ENCODE data around the gene DDX1. TPM values are rescaled to one million over a fixed set of nuclear protein-coding genes. Genes with fewer than 3 reads are reported as not detected.

The DDX1 gene
- total RNA-seq, 4 donors from 2014 or later, result 41.6 to 78.6 (median 66.5) TPM

GRCh38 chr2:15627817-15628684, 36.4 kb downstream of the DDX1 start:
- Histone ChIP-seq H3K27me3 (no peaks in the 10 kb centered on the region), H3K27ac (no peak overlapping the region), H3K9me3 (no peaks in the 10 kb centered on the region), H3K4me3 (no peak overlapping the region), H3K36me3 (peaks cover 3 to 100% (median 16%) of the 10 kb centered on the region in 3 donors), H3K4me1 (peaks cover 0 to 5% (median 0%) of the 10 kb centered on the region in 3 donors)
- TF ChIP-seq CTCF (IDR thresholded peaks at IDR 0.05) (no peak), POLR2A (IDR thresholded peaks at IDR 0.05) (no peak)
- 88 to 90% methylated on average over 9 of the region's 9 CpGs for WGBS, 2 donors
- intact Hi-C loops (cut with DNase I), result no loop called here
- no peak for DNase-seq

- H3K4me3 ChIP-seq, result no peak overlapping the region
- no peaks in the 10 kb centered on the region for H3K9me3 ChIP-seq
- H3K27me3 ChIP-seq, result no peaks in the 10 kb centered on the region
- peaks cover 3 to 100% (median 13%) of the 10 kb centered on the region in 3 donors for H3K36me3 ChIP-seq
- H3K27ac ChIP-seq, result no peak overlapping the region
- intact Hi-C loops (cut with DNase I), result no loop called here
- TF ChIP-seq CTCF (IDR thresholded peaks at IDR 0.05), result no peak
- no peak for TF ChIP-seq POLR2A (IDR thresholded peaks at IDR 0.05)
- WGBS, 2 donors, result 96 to 97% methylated on average over 5 of the region's 5 CpGs
- DNase-seq, result no peak
- peaks cover 0 to 5% (median 0%) of the 10 kb centered on the region in 3 donors for H3K4me1 ChIP-seq
Observed at GRCh38 chr2:15628899-15629855, 37.5 kb downstream of the DDX1 start.

- no peak for DNase-seq
- H3K27me3 ChIP-seq, result no peaks in the 10 kb centered on the region
- no peak for TF ChIP-seq POLR2A (IDR thresholded peaks at IDR 0.05)
- TF ChIP-seq CTCF (IDR thresholded peaks at IDR 0.05), result no peak
- H3K9me3 ChIP-seq, result no peaks in the 10 kb centered on the region
- peaks cover 3 to 100% (median 7%) of the 10 kb centered on the region in 3 donors for H3K36me3 ChIP-seq
- H3K4me1 ChIP-seq, result peaks cover 0 to 11% (median 0%) of the 10 kb centered on the region in 3 donors
- WGBS, 2 donors, result 54 to 66% methylated on average over 4 of the region's 4 CpGs
- intact Hi-C loops (cut with DNase I), result no loop called here
- H3K27ac ChIP-seq, result no peak overlapping the region
- no peak overlapping the region for H3K4me3 ChIP-seq
Observed at GRCh38 chr2:15630121-15630977, 38.7 kb downstream of the DDX1 start.

- intact Hi-C loops (cut with DNase I), result no loop called here
- H3K9me3 ChIP-seq, result no peaks in the 10 kb centered on the region
- peaks cover 3 to 100% (median 7%) of the 10 kb centered on the region in 3 donors for H3K36me3 ChIP-seq
- DNase-seq, result no peak
- no peak overlapping the region for H3K27ac ChIP-seq
- H3K27me3 ChIP-seq, result no peaks in the 10 kb centered on the region
- H3K4me3 ChIP-seq, result no peak overlapping the region
- peaks cover 0 to 12% (median 0%) of the 10 kb centered on the region in 3 donors for H3K4me1 ChIP-seq
- TF ChIP-seq CTCF (IDR thresholded peaks at IDR 0.05) (no peak), POLR2A (IDR thresholded peaks at IDR 0.05) (no peak)
- 79 to 83% methylated on average over 7 of the region's 7 CpGs for WGBS, 2 donors
Observed at GRCh38 chr2:15630978-15631719, 39.5 kb downstream of the DDX1 start.
